Esophagus muscularis mucosa (tissue), 4 donors: ENCODE data around the gene PUS7. TPM values are rescaled to one million over a fixed set of nuclear protein-coding genes. Genes with fewer than 3 reads are reported as not detected.
"Not testable (repeated sequence)": the region's sequence is repeated elsewhere in the genome, so short reads cannot be mapped to it uniquely, and the experiment has no call there.

ENCODE experiments used
- DNase-seq: peaks from one replicate; pipeline ENCODE4 v3.0.0-alpha.2; 2017; ENCODE audit errors: extremely low spot score
- H3K27ac ChIP-seq, 4 donors: fragments of 200-600 bp; sonication (generic); replicated peaks in 1 of 4; 1 replicate in 3 of 4; 2 replicates in 1 of 4; pipeline ENCODE4 v1.5.1; 2016 to 2019; ENCODE audit warnings: mild to moderate bottlenecking in 1 of 4
- H3K27me3 ChIP-seq, 4 donors: fragments of 200-600 bp; sonication (generic); one replicate each; pipeline versions ENCODE4 v1.5.1 to v1.6.0; 2016 to 2019
- H3K36me3 ChIP-seq, 4 donors: fragments of 200-600 bp; sonication (generic); one replicate each; pipeline ENCODE4 v1.5.1; 2016 to 2019
- H3K4me1 ChIP-seq, 4 donors: fragments of 200-600 bp; sonication (generic); one replicate each; pipeline ENCODE4 v1.5.1; 2016 to 2019
- H3K4me3 ChIP-seq, 4 donors: fragments of 200-600 bp; sonication (generic); 1 replicate in 2 of 4; 2 replicates in 2 of 4; pipeline ENCODE4 v1.5.1; 2016 to 2019; ENCODE audit warnings: mild to moderate bottlenecking in 4 of 4, moderate library complexity in 1 of 4
- H3K9me3 ChIP-seq, 4 donors: fragments of 200-600 bp; sonication (generic); 1 replicate in 3 of 4; 2 replicates in 1 of 4; pipeline ENCODE4 v1.5.1; 2016 to 2019
- EP300 ChIP-seq: sonication (generic); formaldehyde crosslinking; IDR thresholded peaks from one replicate; pipeline ENCODE4 v1.6.1; 2017; ENCODE audit warnings: antibody characterized with exemption
- POLR2A ChIP-seq: fragments of 450-650 bp; IDR thresholded peaks from one replicate; pipeline ENCODE4 v1.6.1; 2017; ENCODE audit warnings: antibody characterized with exemption, moderate library complexity, mild to moderate bottlenecking, low read depth
- POLR2AphosphoS5 ChIP-seq, 2 donors: sonication (generic); formaldehyde crosslinking; IDR thresholded peaks; one replicate each; pipeline ENCODE4 v1.6.1; 2017; ENCODE audit warnings: antibody characterized with exemption in 2 of 2
- WGBS: methylation state at CpG from one replicate; pipeline ENCODE4 v1.1.5; 2018; 5-methylcytosine and 5-hydroxymethylcytosine counted together
- intact Hi-C: fragments of 100-400 bp; cut with DNase I; formaldehyde crosslinking; loops from one replicate; pipeline ENCODE4 v1.15.1; 2023
- total RNA-seq, 4 donors: library from RNA; depleted of rRNA; stranded (reverse); fragments of >200 nt; gene quantifications; one replicate each; pipeline versions ENCODE4 v1.1.0 to v1.2.1, GENCODE V29; 2016
- TF ChIP-seq, protein P1 (sequence below), 3 experiments: fragments of 200-600 bp in 2 of 3; fragments of 450-650 bp in 1 of 3; sonication (generic) in 2 of 3; IDR thresholded peaks; one replicate each; pipeline ENCODE4 v1.5.1; 2017 to 2019; ENCODE audit warnings: antibody characterized with exemption in 3 of 3, mild to moderate bottlenecking in 2 of 3, moderate library complexity in 1 of 3

Gene PUS7
- total RNA-seq, 4 donors from 2014 or later = 7.1 to 22.9 (median 12.7) TPM

GRCh38 chr7:105429746-105430612 is 92.1 kb downstream of the PUS7 start:
- H3K27ac ChIP-seq = no peak overlapping the region
- no peaks in the 10 kb centered on the region for H3K9me3 ChIP-seq
- H3K36me3 ChIP-seq = no peaks in the 10 kb centered on the region
- H3K4me1 ChIP-seq = peaks cover 0 to 7% (median 2%) of the 10 kb centered on the region in 4 donors
- intact Hi-C loops = no loop called here
- no peak overlapping the region for H3K4me3 ChIP-seq
- DNase-seq = no peak
- no peak for TF ChIP-seq POLR2AphosphoS5 (IDR thresholded peaks at IDR 0.05)
- TF ChIP-seq POLR2A = no peak
- TF ChIP-seq, protein P1, sequence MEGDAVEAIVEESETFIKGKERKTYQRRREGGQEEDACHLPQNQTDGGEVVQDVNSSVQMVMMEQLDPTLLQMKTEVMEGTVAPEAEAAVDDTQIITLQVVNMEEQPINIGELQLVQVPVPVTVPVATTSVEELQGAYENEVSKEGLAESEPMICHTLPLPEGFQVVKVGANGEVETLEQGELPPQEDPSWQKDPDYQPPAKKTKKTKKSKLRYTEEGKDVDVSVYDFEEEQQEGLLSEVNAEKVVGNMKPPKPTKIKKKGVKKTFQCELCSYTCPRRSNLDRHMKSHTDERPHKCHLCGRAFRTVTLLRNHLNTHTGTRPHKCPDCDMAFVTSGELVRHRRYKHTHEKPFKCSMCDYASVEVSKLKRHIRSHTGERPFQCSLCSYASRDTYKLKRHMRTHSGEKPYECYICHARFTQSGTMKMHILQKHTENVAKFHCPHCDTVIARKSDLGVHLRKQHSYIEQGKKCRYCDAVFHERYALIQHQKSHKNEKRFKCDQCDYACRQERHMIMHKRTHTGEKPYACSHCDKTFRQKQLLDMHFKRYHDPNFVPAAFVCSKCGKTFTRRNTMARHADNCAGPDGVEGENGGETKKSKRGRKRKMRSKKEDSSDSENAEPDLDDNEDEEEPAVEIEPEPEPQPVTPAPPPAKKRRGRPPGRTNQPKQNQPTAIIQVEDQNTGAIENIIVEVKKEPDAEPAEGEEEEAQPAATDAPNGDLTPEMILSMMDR (IDR thresholded peaks at IDR 0.05) = peak; percentile 31 to 48 (median 43)
- no peaks in the 10 kb centered on the region for H3K27me3 ChIP-seq
- WGBS = 44% methylated on average over 4 of the region's 4 CpGs

- Histone ChIP-seq H3K9me3 (no peaks in the 10 kb centered on the region), H3K4me3 (no peak overlapping the region), H3K36me3 (no peaks in the 10 kb centered on the region), H3K27ac (no peak overlapping the region), H3K27me3 (no peaks in the 10 kb centered on the region), H3K4me1 (peaks cover 0 to 7% (median 2%) of the 10 kb centered on the region in 4 donors)
- intact Hi-C loops = no loop called here
- 81% methylated on average over 2 of the region's 2 CpGs for WGBS
- DNase-seq = no peak
- no peak for TF ChIP-seq POLR2AphosphoS5 (IDR thresholded peaks at IDR 0.05)
- TF ChIP-seq, protein P1 (IDR thresholded peaks at IDR 0.05) = no peak
- no peak for TF ChIP-seq POLR2A
- TF ChIP-seq EP300 = no peak
Observed at GRCh38 chr7:105426606-105427146, 95.4 kb downstream of the PUS7 start.

GRCh38 chr7:105423987-105424386 is 98.1 kb downstream of the PUS7 start:
- no peak overlapping the region for H3K4me3 ChIP-seq
- no peak for TF ChIP-seq POLR2AphosphoS5 (IDR thresholded peaks at IDR 0.05)
- 95% methylated on average over 2 of the region's 2 CpGs for WGBS
- H3K27me3 ChIP-seq = no peaks in the 10 kb centered on the region
- no peak for DNase-seq
- no peaks in the 10 kb centered on the region for H3K9me3 ChIP-seq
- H3K4me1 ChIP-seq = no peaks in the 10 kb centered on the region
- no peak overlapping the region for H3K27ac ChIP-seq
- H3K36me3 ChIP-seq = no peaks in the 10 kb centered on the region
- intact Hi-C loops = no loop called here

DNA sequence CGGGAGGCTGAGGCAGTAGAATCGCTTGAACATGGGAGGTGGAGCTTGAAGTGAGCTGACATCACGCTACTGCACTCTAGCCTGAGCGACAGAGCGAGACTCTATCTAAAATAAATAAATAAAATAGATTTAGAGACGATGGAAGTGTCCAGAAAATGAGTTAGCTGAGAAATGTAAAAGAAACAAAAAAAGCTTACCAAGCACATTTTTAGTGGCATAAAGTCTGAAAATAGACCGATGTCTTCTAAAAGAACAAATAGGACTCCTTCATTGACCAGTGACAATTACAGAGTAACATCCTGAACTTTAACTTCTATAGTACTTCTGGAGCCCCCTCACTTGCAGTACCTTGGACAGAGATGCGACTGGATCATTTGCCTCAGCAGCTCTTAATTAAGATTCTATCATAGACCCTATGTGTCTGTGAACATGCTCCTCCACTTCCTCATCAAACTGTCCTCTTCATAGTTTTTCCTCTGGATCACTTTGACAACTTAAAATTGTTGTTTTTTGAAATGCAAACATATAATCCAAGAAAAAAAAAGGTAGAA is 108.1 kb downstream of the PUS7 start:
- 64% methylated on average over 8 of the region's 8 CpGs for WGBS
- TF ChIP-seq POLR2AphosphoS5 (IDR thresholded peaks at IDR 0.05) (no peak), EP300 (no peak), POLR2A (no peak)
- TF ChIP-seq, protein P1 (IDR thresholded peaks at IDR 0.05) = no peak
- DNase-seq = no peak
- no peaks in the 10 kb centered on the region for H3K27me3 ChIP-seq
- H3K4me1 ChIP-seq = no peaks in the 10 kb centered on the region
- H3K27ac ChIP-seq = no peak overlapping the region
- no peak overlapping the region for H3K4me3 ChIP-seq
- H3K36me3 ChIP-seq = no peaks in the 10 kb centered on the region
- no peaks in the 10 kb centered on the region for H3K9me3 ChIP-seq
- intact Hi-C loops = no loop called here

- H3K27me3 ChIP-seq, intact Hi-C loops: not testable (repeated sequence)
- 100% methylated on average over 4 of the region's 36 CpGs for WGBS
Observed at GRCh38 chr7:105410774-105411173, 111.3 kb downstream of the PUS7 start.

DNA sequence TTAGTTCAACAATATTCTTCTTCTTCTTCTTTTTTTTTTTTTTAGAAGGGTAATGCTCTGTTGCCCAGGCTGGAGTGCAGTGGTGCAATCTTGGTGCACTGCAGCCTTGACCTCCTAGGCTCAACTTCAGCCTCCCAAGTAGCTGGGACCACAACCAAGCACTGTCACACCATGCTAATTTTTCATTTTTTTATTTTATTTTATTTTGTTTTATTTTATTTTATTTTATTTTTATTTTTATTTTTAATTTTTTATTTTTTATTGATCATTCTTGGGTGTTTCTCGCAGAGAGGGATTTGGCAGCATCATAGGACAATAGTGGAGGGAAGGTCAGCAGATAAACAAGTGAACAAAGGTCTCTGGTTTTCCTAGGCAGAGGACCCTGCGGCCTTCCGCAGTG is 112.3 kb downstream of the PUS7 start:
- WGBS = 95% methylated on average over 3 of the region's 3 CpGs
- H3K4me3 ChIP-seq, H3K9me3 ChIP-seq, H3K27me3 ChIP-seq, DNase-seq, intact Hi-C loops, H3K27ac ChIP-seq, H3K36me3 ChIP-seq, H3K4me1 ChIP-seq: not testable (repeated sequence)

More at GRCh38 chr7:105410774-105411173, 111.3 kb downstream of the PUS7 start:
- H3K36me3 ChIP-seq, H3K27ac ChIP-seq, DNase-seq, H3K4me3 ChIP-seq, H3K4me1 ChIP-seq, H3K9me3 ChIP-seq: not testable (repeated sequence)
